Measurements from ENCODE around the gene SLC27A3.

DNA sequence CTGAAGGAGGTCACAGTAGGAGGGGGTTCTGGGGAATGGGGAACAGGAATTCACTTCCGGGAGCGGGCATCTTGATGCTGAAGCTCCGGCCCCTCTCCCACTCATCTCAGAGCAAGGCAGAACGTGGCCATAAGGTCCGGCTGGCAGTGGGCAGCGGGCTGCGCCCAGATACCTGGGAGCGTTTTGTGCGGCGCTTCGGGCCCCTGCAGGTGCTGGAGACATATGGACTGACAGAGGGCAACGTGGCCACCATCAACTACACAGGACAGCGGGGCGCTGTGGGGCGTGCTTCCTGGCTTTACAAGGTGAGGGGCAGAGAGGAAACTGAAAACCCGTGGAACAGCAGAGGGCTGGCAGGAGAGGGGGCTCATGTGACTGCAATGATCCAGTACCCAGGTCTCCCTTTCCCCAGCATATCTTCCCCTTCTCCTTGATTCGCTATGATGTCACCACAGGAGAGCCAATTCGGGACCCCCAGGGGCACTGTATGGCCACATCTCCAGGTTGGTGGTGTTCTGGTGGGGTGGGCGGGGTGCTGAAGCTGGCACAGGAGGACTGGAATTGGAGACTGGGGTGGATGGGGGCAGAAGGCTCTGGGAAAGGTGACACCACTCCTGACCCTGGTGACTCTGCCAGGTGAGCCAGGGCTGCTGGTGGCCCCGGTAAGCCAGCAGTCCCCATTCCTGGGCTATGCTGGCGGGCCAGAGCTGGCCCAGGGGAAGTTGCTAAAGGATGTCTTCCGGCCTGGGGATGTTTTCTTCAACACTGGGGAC lies 3.0 kb downstream of the SLC27A3 start:
- no peak for TF ChIP-seq POLR2A (IDR thresholded peaks at IDR 0.05; ENCODE audit: low read length)
- TF ChIP-seq GATA1 (IDR thresholded peaks at IDR 0.05; ENCODE audit: low read depth, low read length), result no peak

Measured in erythroblast (primary cell).